HTERT RPE-1 (cell line): Measurements from ENCODE around the gene HOXD4.

Source experiments
- in situ Hi-C: fragments of 300-500 bp; cut with MboI; formaldehyde crosslinking; loops from 4 replicates; pipeline ENCODE4 v1.14.3; 2020; ENCODE audit warnings: low sequenced_read_pairs

The HOXD4 gene

DNA sequence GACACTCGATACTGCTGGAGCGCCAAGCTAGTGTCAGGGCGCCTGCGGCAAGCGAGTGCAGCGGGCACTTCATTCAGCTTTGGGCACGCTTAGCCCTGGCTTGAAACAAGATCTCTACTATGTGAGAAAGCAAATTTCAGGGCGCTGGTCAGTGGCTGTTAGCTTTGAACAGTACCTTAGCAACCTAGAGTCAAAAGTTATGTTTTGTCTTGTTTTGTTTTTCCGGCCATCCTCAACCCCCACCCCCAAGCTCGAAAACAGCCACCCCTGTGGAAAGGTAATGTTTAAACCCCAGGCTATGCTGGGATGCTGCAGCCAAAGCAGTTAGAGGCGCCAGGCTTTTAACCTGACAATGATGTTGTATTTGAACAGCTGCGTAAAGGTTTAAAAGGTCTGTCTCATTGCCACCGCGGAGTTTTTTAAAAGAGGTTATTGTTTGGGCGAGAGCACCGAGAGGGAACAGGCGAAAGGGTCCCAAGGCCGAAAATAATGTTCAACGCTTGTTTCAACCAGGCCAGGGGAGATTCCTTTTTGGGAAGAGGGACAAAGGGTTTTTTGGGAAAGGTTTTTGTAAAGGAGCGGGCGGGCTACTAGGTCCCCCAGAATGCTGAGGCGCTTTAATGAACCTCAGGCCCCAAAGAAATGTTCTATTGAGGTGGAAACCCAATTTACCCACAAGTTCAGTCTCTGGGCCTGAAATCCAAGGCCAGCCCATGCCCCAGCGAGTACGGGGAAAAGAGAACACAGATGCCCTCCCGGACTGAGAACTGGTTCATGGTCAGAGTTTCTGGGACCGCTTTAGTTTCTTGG is 37.0 kb upstream of the HOXD4 start:
- in situ Hi-C loops = no loop called here

DNA sequence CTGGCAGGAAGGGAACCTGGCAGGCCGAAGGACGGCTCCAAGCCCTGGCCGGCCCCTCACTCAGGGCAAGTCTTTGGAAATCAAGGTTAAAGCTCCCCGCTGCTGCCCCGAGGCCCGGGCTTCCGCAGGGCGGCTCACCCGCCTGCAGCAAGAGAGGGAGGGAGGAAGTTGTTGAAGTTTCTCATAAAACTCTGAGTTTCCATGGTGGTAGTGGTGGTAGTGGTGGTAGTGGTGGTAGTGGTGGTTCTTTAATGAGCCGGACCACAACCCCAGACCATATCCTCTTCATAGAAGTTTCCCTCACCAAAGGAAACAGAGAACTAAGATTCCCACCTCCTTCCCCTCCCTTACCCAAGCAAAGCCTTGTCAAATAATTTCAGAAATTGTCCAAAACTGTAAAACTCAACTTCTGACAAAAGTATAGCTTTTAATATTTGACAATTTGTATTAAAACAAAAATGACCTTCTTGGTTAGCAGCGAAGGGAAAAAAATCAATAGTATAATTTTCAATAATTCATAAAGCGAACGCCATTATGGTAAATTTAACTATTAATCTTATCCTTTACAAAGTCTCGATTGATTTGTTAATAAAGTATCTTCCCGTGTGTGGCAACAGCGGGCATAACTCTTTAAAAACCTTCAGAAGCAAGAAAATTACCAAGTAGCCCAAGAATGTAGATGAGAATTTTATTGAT is 36.3 kb upstream of the HOXD4 start:
- in situ Hi-C loops = no loop called here

DNA sequence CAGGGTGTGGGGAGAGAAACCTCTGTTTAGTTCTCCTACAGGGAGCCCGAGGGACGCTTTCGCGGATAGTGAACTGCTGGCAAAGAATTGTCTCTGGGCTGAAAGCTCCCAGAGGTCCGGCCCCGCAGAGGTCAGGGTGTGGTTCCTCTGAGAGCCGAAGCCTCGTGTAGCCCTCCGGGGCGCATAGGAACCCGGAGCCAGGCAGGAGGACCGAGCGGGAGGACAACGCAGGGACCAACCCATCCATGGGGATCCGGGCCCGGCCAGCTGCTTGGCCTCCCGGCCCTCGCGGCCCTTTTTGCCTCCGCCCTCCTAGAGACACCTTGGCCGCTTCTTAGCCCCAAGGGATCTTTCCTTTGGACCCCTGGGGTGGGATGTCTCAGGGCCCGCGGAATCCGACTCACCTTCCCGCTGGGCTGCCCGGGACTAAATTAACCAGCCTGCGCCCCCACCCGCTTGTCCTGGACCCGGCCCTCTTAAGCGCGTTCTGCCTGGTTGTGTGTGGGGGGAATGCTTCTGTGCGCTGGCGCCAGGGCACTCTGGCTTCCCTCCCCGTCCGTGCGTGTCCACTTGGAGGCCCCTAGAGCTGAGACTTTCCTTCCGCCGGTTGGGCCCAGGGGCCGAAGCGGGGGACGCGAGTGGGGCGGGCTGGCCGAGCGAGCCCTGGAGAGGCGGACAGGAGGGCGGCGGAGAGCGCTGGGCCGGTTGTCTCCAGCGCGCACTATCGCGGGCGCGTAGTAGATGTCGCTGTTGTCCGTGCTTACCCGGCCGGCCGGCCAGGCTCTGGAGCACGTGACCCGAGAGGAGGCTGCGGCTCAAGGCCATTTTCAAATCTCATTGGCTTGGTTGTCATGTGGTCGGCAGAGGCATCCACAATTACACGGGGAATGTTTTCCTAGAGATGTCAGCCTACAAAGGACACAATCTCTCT is 35.2 kb upstream of the HOXD4 start, which contains the start of gene HOXD10:
TSS of gene HOXD10 (plus strand) at position 896 of the 931 bp plus-strand sequence. CDS start 56 bp downstream, outside the sequence.
- in situ Hi-C loops = no loop called here

DNA sequence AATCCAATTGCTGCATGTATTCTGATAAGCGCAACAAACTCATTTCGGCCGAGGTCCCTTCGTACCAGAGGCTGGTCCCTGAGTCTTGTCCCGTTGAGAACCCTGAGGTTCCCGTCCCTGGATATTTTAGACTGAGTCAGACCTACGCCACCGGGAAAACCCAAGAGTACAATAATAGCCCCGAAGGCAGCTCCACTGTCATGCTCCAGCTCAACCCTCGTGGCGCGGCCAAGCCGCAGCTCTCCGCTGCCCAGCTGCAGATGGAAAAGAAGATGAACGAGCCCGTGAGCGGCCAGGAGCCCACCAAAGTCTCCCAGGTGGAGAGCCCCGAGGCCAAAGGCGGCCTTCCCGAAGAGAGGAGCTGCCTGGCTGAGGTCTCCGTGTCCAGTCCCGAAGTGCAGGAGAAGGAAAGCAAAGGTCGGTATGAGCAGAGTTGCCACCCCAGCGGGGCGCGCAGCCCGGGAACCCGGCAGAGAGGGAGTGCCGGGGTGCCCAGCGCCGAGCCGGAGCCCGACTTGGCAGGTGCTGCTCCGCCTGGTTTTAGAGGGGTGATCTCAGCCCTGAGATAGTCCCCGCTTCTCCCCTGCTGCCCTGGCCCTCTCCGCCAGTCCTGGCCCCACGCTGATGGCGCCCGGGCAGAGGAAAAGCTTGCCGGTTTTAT is 34.1 kb upstream of the HOXD4 start:
- in situ Hi-C loops = no loop called here

DNA sequence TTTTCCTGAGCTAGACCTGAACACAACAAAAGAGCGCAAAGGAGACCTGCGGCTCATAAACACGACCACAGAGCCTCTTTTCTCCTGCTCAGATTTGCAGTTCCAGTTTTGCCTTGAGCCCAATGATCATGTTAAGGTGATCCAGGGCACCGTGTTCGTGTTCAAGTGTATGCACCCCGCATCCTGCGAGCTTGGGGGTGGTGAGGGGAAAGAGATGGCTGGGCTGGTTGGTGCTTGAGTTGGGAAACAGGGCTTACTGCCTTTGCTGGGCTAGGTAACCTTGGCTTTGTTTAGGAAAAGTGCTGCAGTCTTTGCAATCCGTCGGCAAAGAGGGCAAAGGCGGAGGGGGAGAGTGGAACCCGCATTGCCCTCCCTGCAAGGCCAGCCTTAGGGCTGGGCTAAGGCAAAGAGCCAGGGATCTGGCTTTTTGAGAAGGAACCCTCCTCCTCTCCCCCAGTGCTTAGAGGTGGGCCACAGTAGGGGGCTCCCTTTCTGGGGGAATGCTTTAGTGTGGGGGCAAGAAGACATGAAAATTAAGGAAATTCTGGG is 33.5 kb upstream of the HOXD4 start:
- in situ Hi-C loops = no loop called here

DNA sequence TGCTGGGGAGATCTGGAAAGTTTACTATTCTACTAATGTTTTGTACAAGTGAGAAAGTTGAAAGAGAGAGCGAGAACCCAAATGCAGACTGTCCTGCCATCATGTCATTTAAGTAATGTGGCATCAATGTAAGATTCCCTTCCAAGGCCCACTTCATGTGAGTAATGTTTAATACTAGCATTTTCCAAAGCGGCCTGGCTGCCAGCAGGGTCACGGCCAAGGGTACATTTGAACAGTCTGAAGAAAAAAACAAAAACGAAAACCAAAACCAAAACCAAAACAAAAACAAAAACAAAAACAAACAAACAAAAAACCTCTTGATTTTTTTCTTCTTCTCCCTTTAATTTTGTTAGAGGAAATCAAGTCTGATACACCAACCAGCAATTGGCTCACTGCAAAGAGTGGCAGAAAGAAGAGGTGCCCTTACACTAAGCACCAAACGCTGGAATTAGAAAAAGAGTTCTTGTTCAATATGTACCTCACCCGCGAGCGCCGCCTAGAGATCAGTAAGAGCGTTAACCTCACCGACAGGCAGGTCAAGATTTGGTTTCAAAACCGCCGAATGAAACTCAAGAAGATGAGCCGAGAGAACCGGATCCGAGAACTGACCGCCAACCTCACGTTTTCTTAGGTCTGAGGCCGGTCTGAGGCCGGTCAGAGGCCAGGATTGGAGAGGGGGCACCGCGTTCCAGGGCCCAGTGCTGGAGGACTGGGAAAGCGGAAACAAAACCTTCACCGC is 32.6 kb upstream of the HOXD4 start:
- in situ Hi-C loops = no loop called here

DNA sequence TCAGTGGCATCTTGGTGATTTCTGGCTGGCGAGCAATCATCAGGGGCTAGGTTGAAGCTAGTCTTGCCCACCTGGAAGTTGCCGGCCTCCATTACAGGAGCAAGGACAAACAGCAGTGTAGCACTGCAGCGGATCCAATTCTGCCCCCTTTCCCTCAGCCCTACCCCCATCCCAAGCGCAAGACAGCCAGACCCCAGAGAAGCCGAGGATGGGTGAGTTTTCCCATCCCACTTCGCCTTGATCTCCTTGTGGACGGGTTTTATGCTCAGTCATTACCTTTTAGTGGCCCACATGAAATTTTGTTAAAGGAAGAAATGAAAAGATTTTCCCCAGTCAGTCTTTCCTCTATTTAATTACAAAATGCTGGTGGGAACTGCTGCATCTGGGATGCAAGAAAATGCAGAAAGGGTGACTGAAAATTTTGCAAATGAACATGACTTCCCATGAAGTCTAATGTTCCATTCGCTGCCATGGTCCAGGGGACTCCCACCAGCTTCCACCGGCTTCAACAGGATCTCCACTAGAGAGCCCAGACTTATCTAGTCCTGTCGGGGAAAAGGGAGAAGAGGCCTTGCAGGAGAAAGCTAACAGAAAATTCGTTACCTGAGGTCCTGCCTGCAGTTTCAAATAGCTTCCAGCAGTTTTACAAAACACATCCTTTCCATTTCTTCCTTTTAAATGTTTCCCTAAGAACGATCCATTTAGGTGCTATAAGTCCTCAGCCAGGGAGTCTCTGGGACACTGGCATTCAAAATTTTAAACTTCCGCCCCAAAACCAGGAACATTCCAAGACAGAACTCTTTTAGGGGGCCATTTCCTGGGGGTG is 30.8 kb upstream of the HOXD4 start:
- in situ Hi-C loops = no loop called here

DNA sequence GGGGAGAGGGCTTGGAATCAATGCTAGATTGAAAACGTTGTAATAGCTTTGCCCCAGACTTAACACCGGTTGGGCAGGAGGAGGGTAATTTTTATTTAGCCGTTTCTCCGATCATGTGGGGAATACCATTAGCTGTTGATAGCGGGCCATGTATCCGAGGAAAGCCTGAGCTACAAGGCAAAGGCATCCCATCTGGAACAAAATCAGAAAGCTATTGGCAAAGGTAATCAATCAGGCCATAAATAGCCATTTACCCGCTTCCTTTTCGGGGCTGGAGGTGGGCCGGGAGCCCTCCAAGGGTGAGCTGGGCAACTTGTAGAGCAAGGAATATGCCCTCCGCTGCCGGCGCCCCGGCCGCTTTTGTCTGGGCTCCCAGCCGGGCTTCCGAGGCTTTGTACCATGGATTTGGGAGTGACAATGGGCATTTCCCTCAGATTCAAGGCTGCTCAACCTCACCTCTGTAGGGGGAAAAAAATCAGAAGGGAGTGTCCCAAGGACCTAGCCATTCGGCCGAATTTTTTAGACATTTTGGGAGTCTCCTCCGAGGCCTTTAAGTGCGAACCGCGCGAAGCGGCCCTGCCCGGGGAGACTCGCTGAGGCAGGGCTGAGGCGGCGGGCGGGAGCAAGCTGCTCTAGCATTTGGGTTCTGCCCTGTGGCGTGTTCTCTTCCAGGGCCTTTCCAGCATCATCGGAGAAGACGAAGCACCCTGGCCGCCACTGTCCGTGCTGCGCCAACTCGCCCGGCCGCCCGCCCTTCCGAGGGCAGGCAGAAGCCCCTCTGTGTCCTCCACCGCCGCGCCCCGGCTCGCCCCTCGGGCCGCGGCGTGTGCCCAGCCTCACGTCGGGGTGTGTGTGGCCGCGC is 29.9 kb upstream of the HOXD4 start:
- in situ Hi-C loops = no loop called here

DNA sequence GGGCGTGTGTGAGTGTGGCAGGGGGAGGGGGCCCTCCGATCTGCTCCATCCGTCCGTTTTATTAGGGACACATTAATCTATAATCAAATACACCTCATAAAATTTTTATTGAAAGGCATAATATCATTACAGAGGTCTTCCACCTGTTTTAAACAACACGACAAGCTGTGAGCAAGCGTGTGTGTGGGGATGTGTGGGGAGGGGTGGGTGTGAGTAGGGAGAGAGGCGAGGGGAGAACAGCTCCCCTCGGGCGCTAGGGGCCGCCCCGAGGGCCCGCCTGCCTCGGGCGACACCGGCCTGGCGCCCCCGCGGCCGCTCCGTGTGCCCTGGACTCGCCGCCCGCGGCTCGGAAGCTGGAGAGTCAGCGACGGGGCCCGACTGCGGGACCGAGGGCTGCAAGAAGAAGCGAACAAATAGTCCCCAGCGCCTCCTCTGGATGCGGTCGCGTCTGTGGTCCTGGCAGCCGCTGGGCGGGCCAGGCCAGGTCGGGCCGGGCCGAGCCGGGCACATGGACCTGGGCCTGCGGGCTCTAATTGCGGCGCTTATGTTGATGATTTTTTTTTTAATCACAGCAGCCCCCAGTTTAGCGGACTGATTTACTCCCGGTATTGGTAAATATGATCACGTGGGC is 29.2 kb upstream of the HOXD4 start:
- in situ Hi-C loops = no loop called here

DNA sequence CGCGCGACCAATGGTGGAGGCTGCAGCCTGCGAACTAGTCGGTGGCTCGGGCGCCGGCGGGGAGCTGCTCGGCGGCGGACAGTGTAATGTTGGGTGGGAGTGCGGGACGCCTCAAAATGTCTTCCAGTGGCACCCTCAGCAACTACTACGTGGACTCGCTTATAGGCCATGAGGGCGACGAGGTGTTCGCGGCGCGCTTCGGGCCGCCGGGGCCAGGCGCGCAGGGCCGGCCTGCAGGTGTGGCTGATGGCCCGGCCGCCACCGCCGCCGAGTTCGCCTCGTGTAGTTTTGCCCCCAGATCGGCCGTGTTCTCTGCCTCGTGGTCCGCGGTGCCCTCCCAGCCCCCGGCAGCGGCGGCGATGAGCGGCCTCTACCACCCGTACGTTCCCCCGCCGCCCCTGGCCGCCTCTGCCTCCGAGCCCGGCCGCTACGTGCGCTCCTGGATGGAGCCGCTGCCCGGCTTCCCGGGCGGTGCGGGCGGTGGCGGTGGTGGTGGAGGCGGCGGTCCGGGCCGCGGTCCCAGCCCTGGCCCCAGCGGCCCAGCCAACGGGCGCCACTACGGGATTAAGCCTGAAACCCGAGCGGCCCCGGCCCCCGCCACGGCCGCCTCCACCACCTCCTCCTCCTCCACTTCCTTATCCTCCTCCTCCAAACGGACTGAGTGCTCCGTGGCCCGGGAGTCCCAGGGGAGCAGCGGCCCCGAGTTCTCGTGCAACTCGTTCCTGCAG is 28.5 kb upstream of the HOXD4 start, which contains the start of gene HOXD9:
TSS of gene HOXD9 (plus strand) at position 37 of the 728 bp plus-strand sequence. CDS start at position 87, 50 bp downstream.
- in situ Hi-C loops = no loop called here

DNA sequence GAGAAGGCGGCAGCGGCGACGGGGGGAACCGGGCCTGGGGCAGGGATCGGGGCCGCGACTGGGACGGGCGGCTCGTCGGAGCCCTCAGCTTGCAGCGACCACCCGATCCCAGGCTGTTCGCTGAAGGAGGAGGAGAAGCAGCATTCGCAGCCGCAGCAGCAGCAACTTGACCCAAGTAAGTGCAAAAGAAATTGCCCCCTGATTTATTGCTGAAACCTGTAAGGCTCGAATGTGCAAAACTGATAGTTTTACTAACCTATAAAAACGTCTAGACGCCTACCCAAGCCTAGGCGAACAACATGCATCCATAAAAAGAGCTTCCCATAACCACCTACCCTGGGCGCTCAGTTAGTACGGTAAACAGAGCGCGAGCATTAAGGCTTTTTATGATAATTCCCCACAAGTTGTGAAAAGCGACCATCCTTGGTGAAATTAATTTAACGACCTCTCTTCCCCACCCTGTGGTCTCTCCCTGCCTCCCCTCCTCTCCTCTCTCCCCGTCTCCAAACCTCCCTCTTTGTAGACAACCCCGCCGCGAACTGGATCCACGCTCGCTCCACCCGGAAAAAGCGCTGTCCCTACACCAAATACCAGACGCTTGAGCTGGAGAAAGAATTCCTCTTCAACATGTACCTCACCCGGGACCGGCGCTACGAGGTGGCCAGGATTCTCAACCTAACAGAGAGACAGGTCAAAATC is 27.8 kb upstream of the HOXD4 start:
- in situ Hi-C loops = no loop called here

DNA sequence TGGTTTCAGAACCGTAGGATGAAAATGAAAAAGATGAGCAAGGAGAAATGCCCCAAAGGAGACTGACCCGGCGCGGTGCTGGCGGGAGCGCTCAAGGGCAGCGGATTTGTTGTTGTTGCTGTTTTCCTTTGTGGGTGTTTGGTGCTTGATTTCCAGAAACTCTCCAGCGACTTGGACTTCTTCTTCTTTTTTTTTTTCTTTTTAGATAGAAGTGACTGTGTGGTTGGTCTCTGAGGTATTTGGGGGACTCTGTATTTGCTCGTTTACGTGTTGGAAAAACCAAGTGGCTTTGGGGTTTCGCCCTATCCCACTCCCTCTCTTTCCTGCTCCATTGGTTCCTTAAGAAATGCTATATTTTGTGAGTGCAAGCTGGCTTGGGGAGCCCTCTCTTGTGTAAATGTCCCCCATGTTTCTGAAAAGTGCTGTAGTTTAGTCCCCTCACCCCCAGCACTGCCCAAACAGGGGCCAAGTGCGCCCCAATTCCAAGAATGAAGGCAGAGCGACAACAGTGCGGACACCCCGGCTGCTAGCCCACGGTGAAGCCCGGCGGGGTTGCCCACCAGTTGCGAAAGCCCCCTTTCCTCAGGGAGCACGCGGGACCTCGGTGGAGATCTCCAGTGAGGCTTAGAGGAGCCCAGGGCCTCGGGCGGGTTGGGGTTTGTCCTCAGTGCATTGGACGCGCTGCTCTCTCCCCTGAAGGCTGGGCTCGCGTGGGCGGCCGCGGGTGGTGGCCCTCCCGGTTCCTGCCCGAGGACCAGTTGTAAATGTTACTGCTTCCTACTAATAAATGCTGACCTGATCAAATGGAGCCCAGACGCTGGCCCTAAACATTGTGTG is 27.0 kb upstream of the HOXD4 start:
- in situ Hi-C loops = no loop called here

DNA sequence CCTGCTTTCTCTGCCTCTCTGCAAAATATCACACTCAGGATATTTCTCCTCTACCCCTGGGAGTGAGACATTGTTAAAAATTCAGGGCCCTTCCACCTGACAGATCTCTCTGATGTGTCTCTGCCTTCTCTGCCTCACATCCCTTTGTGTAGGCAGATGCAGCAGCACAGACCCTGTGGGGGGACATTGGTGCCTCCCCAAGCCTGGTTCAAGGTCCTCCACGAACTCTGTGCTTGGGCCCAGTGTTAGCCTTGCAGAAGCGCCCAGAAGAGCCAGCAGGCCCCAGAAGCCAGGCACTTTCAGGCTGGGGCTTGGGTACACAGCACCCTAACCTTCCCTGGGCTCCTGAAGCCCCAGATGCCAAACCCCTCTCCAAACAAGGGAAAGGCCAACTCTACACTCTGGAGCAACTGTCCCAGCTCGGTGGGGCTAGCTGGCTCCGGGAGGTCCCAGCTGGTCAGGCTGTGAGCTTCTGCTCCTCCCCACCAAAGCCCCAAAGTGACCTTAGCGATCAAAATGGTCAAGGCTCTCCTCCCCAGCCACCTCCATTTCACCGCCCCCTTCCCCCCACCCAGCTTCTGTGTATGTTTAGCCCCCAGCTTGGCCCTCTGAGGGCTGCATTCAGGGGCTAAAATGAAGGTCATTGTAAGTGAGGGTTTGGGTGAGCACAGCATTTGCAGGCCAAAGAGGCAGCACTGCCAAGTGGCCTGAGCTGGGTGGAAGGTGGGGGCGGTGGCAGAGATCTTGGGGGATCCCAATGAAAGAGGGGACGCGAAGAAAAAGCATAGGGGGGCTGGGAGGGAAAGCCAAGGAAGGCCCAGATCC is 26.2 kb upstream of the HOXD4 start:
- in situ Hi-C loops = loop anchor here (25.0 kb wide), 1 partner anchor 512 kb away; no protein-coding TSS in a partner anchor

DNA sequence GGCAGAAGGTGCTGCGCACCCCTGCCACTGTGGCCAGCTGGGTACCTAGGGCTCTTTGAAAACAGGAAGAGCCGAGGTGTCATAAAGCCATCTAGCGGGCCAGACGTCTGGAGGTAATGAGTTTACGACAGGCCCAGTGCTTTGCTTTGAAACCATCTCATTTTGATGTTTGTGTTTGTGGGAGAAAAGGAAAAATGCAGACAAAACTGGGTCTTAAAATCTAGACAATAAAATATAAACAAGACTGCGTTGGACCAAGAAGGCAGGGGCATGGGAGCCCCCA is 25.6 kb upstream of the HOXD4 start:
- in situ Hi-C loops = loop anchor here (25.0 kb wide), 1 partner anchor 512 kb away; no protein-coding TSS in a partner anchor
